Retinal pigment epithelial cell (primary cell): ENCODE data around the gene CEP76.

Experiments used
- DNase-seq: peaks from one replicate; pipeline ENCODE4 v3.0.0-alpha.2; 2010; ENCODE audit warnings: low read depth
- H3K4me3 ChIP-seq: 2 replicates; pipeline ENCODE4 v1.5.1; 2011; ENCODE audit warnings: mild to moderate bottlenecking, low read length, control low read depth, moderate library complexity
- CTCF ChIP-seq: conservative IDR thresholded peaks from 2 replicates; pipeline ENCODE4 v1.5.1; 2011; ENCODE audit warnings: low read depth, low read length, control low read depth, inconsistent platforms

CEP76 gene

GRCh38 chr18:12748671-12749070, 46.1 kb upstream of the CEP76 start:
- TF ChIP-seq CTCF: no peak
- DNase-seq: no peak
- H3K4me3 ChIP-seq: no peak overlapping the region

DNA sequence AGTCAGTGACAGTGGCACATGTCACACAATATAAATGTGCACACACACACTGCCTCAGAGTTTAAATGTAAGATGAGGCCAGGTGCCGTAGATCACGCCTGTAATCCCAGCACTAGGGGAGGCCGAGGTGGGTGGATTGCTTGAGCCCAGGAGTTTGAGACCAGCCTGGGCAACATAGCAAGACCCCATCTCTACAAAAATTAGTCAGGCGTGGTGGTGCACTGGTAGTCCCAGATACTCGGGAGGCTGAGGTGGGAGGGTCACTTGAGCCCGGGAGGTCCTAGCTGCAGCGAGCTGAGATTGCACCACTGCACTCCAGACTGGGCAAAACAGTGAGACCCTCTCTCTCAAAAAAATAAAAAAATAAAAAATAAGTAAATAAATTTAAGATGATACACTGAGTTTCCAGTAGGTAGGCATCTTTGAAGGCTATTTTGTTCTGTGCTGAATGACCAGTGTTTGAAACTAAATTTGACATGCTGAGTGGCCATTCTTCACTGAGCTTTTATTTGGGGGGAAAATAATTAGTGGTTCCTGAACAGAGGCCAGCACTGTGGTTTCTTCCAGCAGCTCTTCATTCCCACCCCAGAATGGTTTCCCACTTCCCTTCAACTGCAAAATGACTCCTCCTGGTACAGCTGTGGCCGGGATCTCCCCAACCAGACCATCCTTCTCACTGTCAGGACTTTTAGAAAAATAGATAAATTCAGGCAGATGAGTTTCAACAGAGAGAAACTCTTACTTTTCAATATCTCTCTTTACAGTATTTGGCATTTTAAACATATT, 45.2 kb upstream of the CEP76 start:
- TF ChIP-seq CTCF: no peak
- H3K4me3 ChIP-seq: no peak overlapping the region
- no peak for DNase-seq

DNA sequence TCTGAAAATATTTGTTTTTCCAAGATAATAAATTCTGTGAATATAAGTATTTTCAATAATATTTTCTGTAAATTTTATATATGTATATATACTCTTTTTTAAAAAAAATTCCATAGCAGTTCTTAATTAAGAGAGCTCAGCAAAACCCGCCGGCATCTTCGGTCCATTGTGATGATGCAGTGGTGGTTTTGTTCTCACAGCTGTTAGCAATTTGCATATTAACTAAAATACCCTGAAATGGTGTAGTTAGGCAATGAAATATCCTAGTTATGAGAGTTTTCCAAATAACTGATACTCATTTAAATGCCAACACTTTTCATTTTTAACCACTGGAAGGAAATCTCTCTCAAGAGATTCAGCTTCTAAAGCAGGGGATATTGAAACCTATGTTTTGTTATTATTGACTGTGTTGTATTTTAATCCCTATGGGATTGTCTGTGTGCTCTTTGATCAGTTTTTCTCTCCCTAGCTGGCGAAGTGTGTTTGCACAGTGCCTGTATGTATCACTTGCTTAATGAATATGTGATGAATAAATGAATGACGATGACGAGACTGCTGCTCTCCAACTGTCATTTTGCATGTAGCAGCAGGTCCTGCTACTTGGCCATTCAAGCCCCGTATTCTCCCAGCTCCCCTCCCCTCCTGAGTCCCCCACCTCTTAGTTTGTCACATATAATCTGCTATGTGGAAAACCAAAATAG, 42.7 kb upstream of the CEP76 start:
- TF ChIP-seq CTCF: no peak
- H3K4me3 ChIP-seq: no peak overlapping the region
- DNase-seq: no peak

GRCh38 chr18:12744103-12744502, 41.6 kb upstream of the CEP76 start:
- H3K4me3 ChIP-seq: no peak overlapping the region
- DNase-seq: no peak
- TF ChIP-seq CTCF: peak; percentile 64

GRCh38 chr18:12742453-12742852, 39.9 kb upstream of the CEP76 start:
- DNase-seq: no peak
- no peak for TF ChIP-seq CTCF

GRCh38 chr18:12741351-12741750, 38.8 kb upstream of the CEP76 start:
- DNase-seq: no peak
- TF ChIP-seq CTCF: no peak
- H3K4me3 ChIP-seq: no peak overlapping the region

More at GRCh38 chr18:12742453-12742852, 39.9 kb upstream of the CEP76 start:
- H3K4me3 ChIP-seq: no peak overlapping the region
